Upper lobe of left lung (tissue), 6 donors: ENCODE results near the gene FTO. TPM values are rescaled to one million over a fixed set of nuclear protein-coding genes. Genes with fewer than 3 reads are reported as not detected.
A peak's percentile ranks its signal among the peaks of the same experiment; 100 is the strongest.

Experiments
- ATAC-seq, 2 donors: fragments of 200-7000 bp; cut with Tn5 transposase; one replicate each; pipeline ENCODE4 v1.9.1; 2022; ENCODE audit warnings: mild to moderate bottlenecking in 2 of 2, moderate library complexity in 2 of 2; ENCODE audit not compliant: low FRiP score in 2 of 2
- DNase-seq, 2 donors: peaks; one replicate each; pipeline ENCODE4 v3.0.0-alpha.2; 2019 to 2020
- H3K27ac ChIP-seq, 4 donors: fragments of 200-600 bp; sonication (generic); one replicate each; pipeline ENCODE4 v1.5.1; 2016 to 2019
- H3K27me3 ChIP-seq, 4 donors: fragments of 200-600 bp; sonication (generic); one replicate each; pipeline ENCODE4 v1.5.1; 2017 to 2019
- H3K36me3 ChIP-seq, 4 donors: fragments of 200-600 bp; sonication (generic); one replicate each; pipeline ENCODE4 v1.5.1; 2016 to 2019
- H3K4me1 ChIP-seq, 4 donors: fragments of 200-600 bp; sonication (generic); one replicate each; pipeline ENCODE4 v1.5.1; 2018 to 2019
- H3K4me3 ChIP-seq, 4 donors: fragments of 200-600 bp; sonication (generic); one replicate each; pipeline ENCODE4 v1.5.1; 2017 to 2019; ENCODE audit warnings: mild to moderate bottlenecking in 2 of 4, moderate library complexity in 1 of 4
- H3K9me3 ChIP-seq, 4 donors: fragments of 200-600 bp; sonication (generic); one replicate each; pipeline ENCODE4 v1.5.1; 2018 to 2019
- EP300 ChIP-seq, 4 donors: sonication (generic); formaldehyde crosslinking; IDR thresholded peaks; one replicate each; pipeline ENCODE4 v1.5.1; 2017; ENCODE audit warnings: antibody characterized with exemption in 4 of 4, control low read depth in 2 of 4
- POLR2A ChIP-seq, 4 donors: fragments of 450-650 bp; IDR thresholded peaks; one replicate each; pipeline ENCODE4 v1.5.1; 2016 to 2017; ENCODE audit warnings: antibody characterized with exemption in 4 of 4, mild to moderate bottlenecking in 2 of 4
- POLR2AphosphoS5 ChIP-seq, 2 donors: sonication (generic); formaldehyde crosslinking; IDR thresholded peaks; one replicate each; pipeline ENCODE4 v1.5.1; 2017; ENCODE audit warnings: antibody characterized with exemption in 2 of 2
- WGBS, 2 donors: methylation state at CpG; one replicate each; pipeline ENCODE4 v1.1.5; 2017 to 2018; 5-methylcytosine and 5-hydroxymethylcytosine counted together
- total RNA-seq, 6 donors: library from RNA; depleted of rRNA in 4 of 6; stranded (reverse); fragments of >200 nt in 4 of 6; gene quantifications; one replicate each; pipeline versions ENCODE4 v1.1.0 to v1.2.1, GENCODE V29; 2016 to 2021
- TF ChIP-seq, protein P1 (sequence below), 6 experiments: fragments of 450-650 bp in 4 of 6; fragments of 200-600 bp in 2 of 6; sonication (generic) in 2 of 6; IDR thresholded peaks; one replicate each; pipeline ENCODE4 v1.5.1; 2016 to 2019; ENCODE audit warnings: antibody characterized with exemption in 6 of 6
- donor health status: DM: no; HTN: no; CAD: no; lungs with moderate emphysema.
- donor health status: DM: no; HTN: yes; CAD: no; lungs with severe emphysema.

Gene FTO
- total RNA-seq, 6 donors from 2014 or later, result 62.9 to 114 (median 75.4) TPM

DNA sequence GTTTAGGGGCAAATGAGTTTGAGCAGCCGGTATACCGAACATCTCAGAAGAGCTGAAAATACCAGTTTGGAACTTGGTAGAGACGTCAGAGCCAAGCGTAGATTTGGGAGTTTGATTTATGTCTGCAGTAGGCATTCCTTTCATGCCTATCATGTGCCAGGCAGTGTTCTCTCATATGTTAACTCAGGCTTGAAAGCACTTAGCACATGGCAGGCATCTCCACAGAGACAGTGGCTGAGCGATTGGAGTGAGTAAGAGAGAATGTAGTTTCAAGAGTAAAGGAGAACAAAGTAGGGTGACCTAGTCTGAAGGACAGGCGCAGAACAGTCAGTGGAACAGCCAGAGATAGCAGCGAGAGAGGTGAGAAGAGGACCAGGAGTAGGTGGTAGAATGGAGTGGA lies 207.0 kb downstream of the FTO start:
- Histone ChIP-seq H3K36me3 (no peaks in the 10 kb centered on the region), H3K27ac (no peak overlapping the region), H3K27me3 (no peaks in the 10 kb centered on the region), H3K4me1 (peaks cover 0 to 13% (median 5%) of the 10 kb centered on the region in 4 donors), H3K9me3 (no peaks in the 10 kb centered on the region), H3K4me3 (no peak overlapping the region)
- DNase-seq (no peak), ATAC-seq (no peak)
- WGBS, 2 donors, result 83 to 89% methylated on average over 7 of the region's 7 CpGs
- no peak for TF ChIP-seq POLR2AphosphoS5 (IDR thresholded peaks at IDR 0.05)
- no peak for TF ChIP-seq EP300 (IDR thresholded peaks at IDR 0.05)
- no peak for TF ChIP-seq POLR2A (IDR thresholded peaks at IDR 0.05)
- TF ChIP-seq, protein P1, sequence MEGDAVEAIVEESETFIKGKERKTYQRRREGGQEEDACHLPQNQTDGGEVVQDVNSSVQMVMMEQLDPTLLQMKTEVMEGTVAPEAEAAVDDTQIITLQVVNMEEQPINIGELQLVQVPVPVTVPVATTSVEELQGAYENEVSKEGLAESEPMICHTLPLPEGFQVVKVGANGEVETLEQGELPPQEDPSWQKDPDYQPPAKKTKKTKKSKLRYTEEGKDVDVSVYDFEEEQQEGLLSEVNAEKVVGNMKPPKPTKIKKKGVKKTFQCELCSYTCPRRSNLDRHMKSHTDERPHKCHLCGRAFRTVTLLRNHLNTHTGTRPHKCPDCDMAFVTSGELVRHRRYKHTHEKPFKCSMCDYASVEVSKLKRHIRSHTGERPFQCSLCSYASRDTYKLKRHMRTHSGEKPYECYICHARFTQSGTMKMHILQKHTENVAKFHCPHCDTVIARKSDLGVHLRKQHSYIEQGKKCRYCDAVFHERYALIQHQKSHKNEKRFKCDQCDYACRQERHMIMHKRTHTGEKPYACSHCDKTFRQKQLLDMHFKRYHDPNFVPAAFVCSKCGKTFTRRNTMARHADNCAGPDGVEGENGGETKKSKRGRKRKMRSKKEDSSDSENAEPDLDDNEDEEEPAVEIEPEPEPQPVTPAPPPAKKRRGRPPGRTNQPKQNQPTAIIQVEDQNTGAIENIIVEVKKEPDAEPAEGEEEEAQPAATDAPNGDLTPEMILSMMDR (IDR thresholded peaks at IDR 0.05), result no peak

DNA sequence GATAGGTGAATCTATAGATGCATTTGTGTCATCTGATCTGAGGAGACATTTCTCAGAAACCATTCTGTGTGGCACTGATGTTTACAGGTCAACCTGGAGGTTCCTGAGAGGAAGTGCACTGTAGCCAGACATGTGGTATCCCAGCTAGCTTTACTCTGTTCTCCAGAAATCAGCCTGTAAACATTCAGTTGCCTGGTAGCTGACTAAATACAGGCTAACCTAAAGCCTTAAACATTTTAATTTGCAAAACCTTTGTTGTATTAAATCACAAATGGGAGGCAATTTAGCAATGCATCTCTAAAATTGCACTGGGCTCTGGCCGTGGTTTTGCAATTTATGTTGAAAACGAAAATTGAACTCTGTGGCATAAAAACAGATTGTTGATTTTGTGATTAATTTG lies 207.6 kb downstream of the FTO start:
- ATAC-seq, result no peak
- Histone ChIP-seq H3K36me3 (no peaks in the 10 kb centered on the region), H3K27ac (no peak overlapping the region), H3K4me3 (no peak overlapping the region), H3K9me3 (no peaks in the 10 kb centered on the region), H3K4me1 (peaks cover 0 to 13% (median 5%) of the 10 kb centered on the region in 4 donors), H3K27me3 (no peaks in the 10 kb centered on the region)
- 68 to 89% methylated on average over 2 of the region's 2 CpGs for WGBS, 2 donors
- DNase-seq, result no peak
- TF ChIP-seq EP300 (IDR thresholded peaks at IDR 0.05) (no peak), POLR2A (IDR thresholded peaks at IDR 0.05) (no peak), POLR2AphosphoS5 (IDR thresholded peaks at IDR 0.05) (no peak)
- TF ChIP-seq, protein P1 (IDR thresholded peaks at IDR 0.05), result no peak

DNA sequence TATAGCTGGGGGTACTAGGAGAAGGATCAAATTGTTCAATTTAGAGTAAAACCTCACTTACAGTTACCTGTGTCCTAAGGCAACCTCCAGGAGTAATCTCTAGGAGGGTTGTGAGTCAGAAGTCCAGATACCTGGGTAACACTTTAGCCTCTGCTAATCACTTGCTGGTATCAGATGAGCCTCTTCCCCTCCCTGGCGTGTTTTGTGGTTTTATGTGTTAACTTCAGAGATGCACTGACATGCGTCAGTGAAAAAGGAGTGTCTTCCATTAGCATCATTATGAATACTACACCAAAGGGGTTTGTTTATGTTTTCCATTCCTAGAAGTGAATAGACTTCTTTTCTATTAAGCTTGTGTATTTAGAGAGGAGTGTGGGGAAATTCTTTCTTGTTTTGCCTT lies 208.2 kb downstream of the FTO start:
- no peaks in the 10 kb centered on the region for H3K36me3 ChIP-seq
- H3K4me1 ChIP-seq, result peaks cover 0 to 13% (median 5%) of the 10 kb centered on the region in 4 donors
- DNase-seq (no peak), ATAC-seq (no peak)
- TF ChIP-seq POLR2A (IDR thresholded peaks at IDR 0.05), result no peak
- TF ChIP-seq, protein P1 (IDR thresholded peaks at IDR 0.05), result no peak
- TF ChIP-seq POLR2AphosphoS5 (IDR thresholded peaks at IDR 0.05), result no peak
- no peak for TF ChIP-seq EP300 (IDR thresholded peaks at IDR 0.05)
- no peaks in the 10 kb centered on the region for H3K9me3 ChIP-seq
- H3K27me3 ChIP-seq, result no peaks in the 10 kb centered on the region
- no peak overlapping the region for H3K4me3 ChIP-seq
- no peak overlapping the region for H3K27ac ChIP-seq
- WGBS, 2 donors, result 90 to 93% methylated on average over 2 of the region's 2 CpGs

DNA sequence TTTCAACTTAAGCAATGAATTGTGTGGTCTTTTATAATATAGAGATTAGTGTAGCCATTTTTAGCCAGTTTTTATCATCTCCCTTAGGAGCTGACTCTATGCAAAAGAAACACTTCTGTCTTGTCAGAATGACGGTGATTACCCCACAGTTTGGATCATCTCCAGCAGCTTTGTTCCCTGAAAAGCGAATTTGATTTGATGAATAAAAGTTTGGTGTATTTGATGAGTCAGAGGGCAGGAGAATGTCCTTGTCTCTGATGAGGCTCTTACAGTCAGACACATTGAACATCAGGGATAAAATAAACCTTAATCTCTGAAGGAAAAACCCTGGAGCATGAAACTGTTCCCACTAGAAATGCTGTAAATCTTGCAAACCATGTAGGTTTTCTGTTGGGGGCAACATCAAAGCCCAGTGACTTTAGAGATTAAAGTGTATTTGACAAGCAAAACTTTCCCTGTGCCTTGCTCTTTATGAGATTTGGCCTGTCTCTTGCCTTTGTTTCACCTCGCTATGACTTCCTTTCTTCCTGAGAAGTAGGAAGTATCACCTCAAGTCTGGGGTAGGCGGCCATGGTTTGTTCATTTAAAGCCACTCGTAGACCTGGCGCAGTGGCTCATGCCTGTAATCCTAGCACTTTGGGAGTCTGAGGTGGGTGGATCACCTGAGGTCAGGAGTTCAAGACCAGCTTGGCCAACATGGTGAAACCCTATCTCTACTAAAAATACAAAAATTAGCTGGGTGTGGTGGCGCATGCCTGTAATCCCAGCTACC lies 209.3 kb downstream of the FTO start:
- 67 to 68% methylated on average over 7 of the region's 7 CpGs for WGBS, 2 donors
- ATAC-seq, result peak in 1 of 2 donors; percentile 81
- no peak overlapping the region for H3K27ac ChIP-seq
- H3K27me3 ChIP-seq, result no peaks in the 10 kb centered on the region
- no peaks in the 10 kb centered on the region for H3K36me3 ChIP-seq
- peaks cover 0 to 13% (median 5%) of the 10 kb centered on the region in 4 donors for H3K4me1 ChIP-seq
- no peaks in the 10 kb centered on the region for H3K9me3 ChIP-seq
- no peak overlapping the region for H3K4me3 ChIP-seq
- TF ChIP-seq EP300 (IDR thresholded peaks at IDR 0.05), result no peak
- TF ChIP-seq POLR2A (IDR thresholded peaks at IDR 0.05), result no peak
- DNase-seq, result no peak

DNA sequence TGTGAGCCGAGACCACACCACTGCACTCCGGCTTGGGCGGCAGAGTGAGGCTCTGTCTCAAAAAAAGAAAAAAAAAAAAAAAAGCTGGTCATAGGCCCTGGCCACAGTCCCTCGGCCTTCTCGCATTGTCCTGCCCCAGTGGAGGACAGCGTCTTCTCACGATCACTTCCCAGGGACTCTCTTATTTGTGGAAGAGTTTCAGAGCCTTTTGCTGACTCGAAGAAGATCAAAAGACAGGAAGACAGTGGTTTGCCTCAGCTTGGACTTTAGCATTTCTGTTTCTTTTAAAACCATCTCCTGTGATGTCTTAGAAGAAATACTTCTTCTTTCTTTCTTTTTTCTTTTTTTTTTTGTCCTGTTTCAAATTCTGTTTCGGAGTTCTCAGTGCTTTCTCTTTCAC lies 210.0 kb downstream of the FTO start:
- Histone ChIP-seq H3K4me1 (peaks cover 0 to 13% (median 5%) of the 10 kb centered on the region in 4 donors), H3K27ac (no peak overlapping the region), H3K36me3 (no peaks in the 10 kb centered on the region), H3K4me3 (no peak overlapping the region), H3K9me3 (no peaks in the 10 kb centered on the region), H3K27me3 (no peaks in the 10 kb centered on the region)
- WGBS, 2 donors, result 77 to 81% methylated on average over 9 of the region's 9 CpGs
- DNase-seq (no peak), ATAC-seq (peak in 1 of 2 donors; percentile 38)
- TF ChIP-seq POLR2AphosphoS5 (IDR thresholded peaks at IDR 0.05) (no peak), EP300 (IDR thresholded peaks at IDR 0.05) (no peak), POLR2A (IDR thresholded peaks at IDR 0.05) (no peak)

DNA sequence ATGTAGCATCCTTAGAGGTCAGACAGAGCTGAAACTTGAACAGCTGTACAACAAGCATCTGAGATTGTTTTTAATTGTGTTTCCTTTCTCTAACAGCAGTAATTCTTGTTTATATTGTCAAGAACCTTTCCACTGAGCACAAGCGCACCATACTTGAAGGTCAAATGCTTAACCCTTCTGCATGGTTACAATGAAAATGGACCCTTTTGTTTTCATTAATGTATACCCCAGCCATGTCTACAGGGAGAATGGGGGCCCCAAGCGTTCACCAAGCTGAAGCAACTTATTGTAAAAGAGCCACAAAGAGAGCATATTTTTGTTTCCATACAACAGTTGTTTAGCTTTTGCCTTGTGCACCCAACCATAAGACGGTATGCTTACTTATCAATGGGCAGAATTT lies 210.8 kb downstream of the FTO start:
- no peaks in the 10 kb centered on the region for H3K36me3 ChIP-seq
- no peak overlapping the region for H3K27ac ChIP-seq
- no peaks in the 10 kb centered on the region for H3K9me3 ChIP-seq
- WGBS, 2 donors, result 88% methylated on average over 3 of the region's 3 CpGs
- H3K4me3 ChIP-seq, result no peak overlapping the region
- TF ChIP-seq POLR2A (IDR thresholded peaks at IDR 0.05) (no peak), EP300 (IDR thresholded peaks at IDR 0.05) (no peak), POLR2AphosphoS5 (IDR thresholded peaks at IDR 0.05) (no peak)
- TF ChIP-seq, protein P1 (IDR thresholded peaks at IDR 0.05), result no peak
- ATAC-seq (no peak), DNase-seq (no peak)
- no peaks in the 10 kb centered on the region for H3K27me3 ChIP-seq
- peaks cover 0 to 13% (median 5%) of the 10 kb centered on the region in 4 donors for H3K4me1 ChIP-seq
